ENCODE measurements around the gene MAP3K20. TPM values are rescaled to one million over a fixed set of nuclear protein-coding genes. Genes with fewer than 3 reads are reported as not detected.
A peak's percentile ranks its signal among the peaks of the same experiment; 100 is the strongest.
"Not testable (repeated sequence)": the region's sequence is repeated elsewhere in the genome, so short reads cannot be mapped to it uniquely, and the experiment has no call there.

Gene MAP3K20
- total RNA-seq, 1 donor, result 136 TPM

- DNase-seq (ENCODE audit: low read depth), result peak; percentile 84
- no peak overlapping the region for H3K4me3 ChIP-seq (ENCODE audit: low read depth, low read length)
- TF ChIP-seq CTCF (IDR thresholded peaks at IDR 0.05; ENCODE audit: insufficient read depth, low read depth, low read length), result no peak
Measured at GRCh38 chr2:173205375-173205774, 129.7 kb downstream of the MAP3K20 start.

DNA sequence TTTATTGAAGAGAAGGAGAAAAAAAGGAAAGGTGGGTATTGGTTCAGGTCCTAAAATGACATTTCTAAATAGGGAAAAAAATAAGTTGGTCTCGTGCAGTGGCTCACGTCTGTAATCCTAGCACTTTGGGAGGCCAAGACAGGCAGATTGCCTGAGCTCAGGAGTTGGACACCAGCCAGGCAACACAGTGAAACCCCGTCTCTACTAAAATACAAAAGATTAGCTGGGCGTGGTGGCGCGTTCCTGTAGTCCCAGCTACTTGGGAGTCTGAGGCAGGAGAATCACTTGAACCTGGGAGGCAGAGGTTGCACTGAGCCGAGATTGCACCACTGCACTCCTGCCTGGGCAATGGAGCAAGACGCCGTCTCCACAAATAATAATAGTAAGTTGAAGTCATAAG lies 131.5 kb downstream of the MAP3K20 start:
- DNase-seq (ENCODE audit: low read depth); H3K4me3 ChIP-seq (ENCODE audit: low read depth, low read length): not testable (repeated sequence)

DNA sequence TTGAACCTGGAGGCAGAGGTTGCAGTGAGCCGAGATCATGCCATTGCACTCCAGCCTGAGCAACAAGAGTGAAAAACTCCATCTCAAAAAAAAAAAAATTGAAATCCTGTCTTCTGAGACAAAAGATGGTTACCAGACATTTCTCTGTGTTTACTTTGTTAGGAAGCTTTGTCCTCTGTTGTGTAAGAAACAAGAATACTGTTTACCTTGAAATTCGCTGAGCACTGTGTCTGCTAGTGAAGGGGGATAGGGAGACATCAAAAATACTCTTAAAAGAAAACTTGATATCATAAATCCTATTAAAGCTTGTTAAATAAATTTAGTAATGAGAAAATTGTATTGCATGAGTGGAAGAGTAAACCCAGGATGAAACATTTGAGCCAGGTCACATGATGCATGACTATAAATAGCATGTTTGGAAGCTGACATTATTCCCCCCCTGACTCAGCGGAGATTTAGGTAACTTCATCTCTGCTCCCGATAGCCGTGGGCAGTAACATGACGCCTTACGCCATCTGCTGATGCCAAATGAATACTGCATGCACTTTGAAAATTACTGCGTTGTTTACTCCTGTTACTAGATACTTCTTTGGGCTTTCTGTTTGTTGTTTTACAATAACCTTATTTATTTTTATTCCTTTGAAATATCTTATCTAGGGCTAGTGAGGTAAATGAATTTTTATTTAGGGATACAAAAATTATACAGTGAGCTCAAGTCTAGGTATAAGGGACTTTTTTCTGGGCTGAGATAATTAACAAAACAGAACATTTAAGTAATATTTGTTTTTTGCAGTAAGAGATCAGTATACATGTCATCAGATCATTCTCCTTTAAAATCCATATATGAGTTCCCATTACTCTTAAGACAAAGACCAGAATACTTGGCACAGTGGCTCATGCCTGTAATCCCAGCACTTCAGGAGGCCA lies 134.9 kb downstream of the MAP3K20 start:
- peak; percentile 86 for TF ChIP-seq CTCF (IDR thresholded peaks at IDR 0.05; ENCODE audit: insufficient read depth, low read depth, low read length)
- DNase-seq (ENCODE audit: low read depth), result peak; percentile 96
- no peak overlapping the region for H3K4me3 ChIP-seq (ENCODE audit: low read depth, low read length)

DNA sequence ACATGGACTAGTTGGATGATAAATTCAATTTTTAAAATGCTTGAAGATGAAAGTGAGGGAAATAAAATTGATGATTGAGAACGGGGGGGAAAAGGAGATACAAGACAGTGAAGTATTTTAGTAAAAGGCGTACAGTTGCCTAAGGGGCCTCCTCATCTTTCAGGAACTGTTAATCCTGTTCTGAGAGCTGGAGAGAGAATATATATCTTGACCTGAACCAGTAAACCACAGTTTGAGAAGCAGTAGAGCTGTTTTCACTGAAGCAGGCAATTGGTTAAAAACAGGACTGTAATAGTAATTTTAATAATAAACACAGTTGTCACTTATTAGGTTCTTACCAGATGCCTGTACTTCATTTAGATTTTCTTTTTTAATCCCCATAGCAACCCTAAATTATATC lies 137.5 kb downstream of the MAP3K20 start:
- DNase-seq (ENCODE audit: low read depth), result no peak
- no peak for TF ChIP-seq CTCF (IDR thresholded peaks at IDR 0.05; ENCODE audit: insufficient read depth, low read depth, low read length)
- no peak overlapping the region for H3K4me3 ChIP-seq (ENCODE audit: low read depth, low read length)

DNA sequence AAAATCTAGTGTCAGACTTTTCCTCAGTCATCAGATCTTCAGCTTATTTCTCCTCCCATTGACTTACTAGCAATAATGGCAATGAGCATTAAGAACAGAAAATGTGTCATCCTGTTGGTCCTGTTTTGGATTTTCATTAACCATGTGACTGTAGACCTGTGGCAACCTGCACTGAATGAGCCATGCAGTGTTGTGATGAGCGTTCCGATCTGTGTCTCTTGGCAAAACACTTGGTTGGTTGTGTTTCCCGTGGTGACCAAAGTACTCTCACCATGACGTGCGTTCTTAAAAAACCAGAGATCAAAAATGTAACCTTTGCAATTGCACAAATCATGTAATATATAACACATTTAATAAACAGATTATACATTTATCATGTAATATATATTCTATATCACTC lies 138.6 kb downstream of the MAP3K20 start:
- no peak overlapping the region for H3K4me3 ChIP-seq (ENCODE audit: low read depth, low read length)
- TF ChIP-seq CTCF (IDR thresholded peaks at IDR 0.05; ENCODE audit: insufficient read depth, low read depth, low read length), result no peak
- DNase-seq (ENCODE audit: low read depth), result no peak

GRCh38 chr2:173215316-173215715 lies 139.7 kb downstream of the MAP3K20 start:
- no peak for DNase-seq (ENCODE audit: low read depth)
- TF ChIP-seq CTCF (IDR thresholded peaks at IDR 0.05; ENCODE audit: insufficient read depth, low read depth, low read length), result no peak
- H3K4me3 ChIP-seq (ENCODE audit: low read depth, low read length), result no peak overlapping the region

- H3K4me3 ChIP-seq (ENCODE audit: low read depth, low read length), result no peak overlapping the region
- no peak for DNase-seq (ENCODE audit: low read depth)
- no peak for TF ChIP-seq CTCF (IDR thresholded peaks at IDR 0.05; ENCODE audit: insufficient read depth, low read depth, low read length)
Measured at GRCh38 chr2:173216051-173216450, 140.4 kb downstream of the MAP3K20 start.
